MM.1S (cell line): ENCODE data around the gene AGPAT3.

ENCODE experiments used
- CTCF ChIP-seq: fragments of 300-600 bp; sonication (generic); IDR thresholded peaks from 2 replicates; pipeline ENCODE4 v1.5.1; 2016; ENCODE audit warnings: antibody characterized with exemption, low read length, mixed read lengths
- EZH2 ChIP-seq: fragments of 300-600 bp; sonication (generic); optimal IDR thresholded peaks from 2 replicates; pipeline ENCODE3; 2017; ENCODE audit warnings: low read depth, mild to moderate bottlenecking, antibody characterized with exemption, low read length, mixed read lengths
- EZH2phosphoT487 ChIP-seq: fragments of 300-600 bp; sonication (generic); IDR thresholded peaks from 2 replicates; pipeline ENCODE4 v1.6.1; 2018; ENCODE audit warnings: antibody characterized with exemption, low read length

- TF ChIP-seq CTCF (no peak), EZH2 (no peak), EZH2phosphoT487 (no peak)
These were observed 2.9 kb downstream of the AGPAT3 start for GRCh38 chr21:43867948-43868347.
